Stimulated activated CD4-positive, alpha-beta T cell treated with anti-CD3 and anti-CD28 coated beads, Interleukin-1b, Interleukin-23, amount 100 ng/mL, for 1 hour (primary cell): ENCODE results near the gene OR2T27.
"Not testable (repeated sequence)": the region's sequence is repeated elsewhere in the genome, so short reads cannot be mapped to it uniquely, and the experiment has no call there.

Source experiments
- DNase-seq, 2 donors: peaks; one replicate each; pipeline ENCODE4 v3.0.0-alpha.2; 2020; ENCODE audit warnings: low read depth in 2 of 2

Gene OR2T27

GRCh38 chr1:248640906-248641305 lies 14.4 kb downstream of the OR2T27 start:
- not testable (repeated sequence) for DNase-seq

- not testable (repeated sequence) for DNase-seq
Measured at GRCh38 chr1:248639652-248640051, 15.7 kb downstream of the OR2T27 start.

GRCh38 chr1:248636612-248637011 lies 18.7 kb downstream of the OR2T27 start:
- DNase-seq, result not testable (repeated sequence)

- DNase-seq, result not testable (repeated sequence)
Measured at GRCh38 chr1:248634991-248635390, 20.3 kb downstream of the OR2T27 start, which contains the start of gene OR2T11. OR2T11 (minus strand) TSS chr1:248635091; CDS start chr1:248627128, 7,963 bp downstream.

- DNase-seq, result no peak
Measured at GRCh38 chr1:248631354-248632008, 23.8 kb downstream of the OR2T27 start.

GRCh38 chr1:248630551-248630950 lies 24.8 kb downstream of the OR2T27 start:
- no peak for DNase-seq

- no peak for DNase-seq
Measured at GRCh38 chr1:248627971-248628844, 27.1 kb downstream of the OR2T27 start.

GRCh38 chr1:248625971-248626370 lies 29.4 kb downstream of the OR2T27 start:
- DNase-seq, result no peak

- DNase-seq, result no peak
Measured at GRCh38 chr1:248625166-248625565, 30.2 kb downstream of the OR2T27 start.

GRCh38 chr1:248622570-248623001 lies 32.7 kb downstream of the OR2T27 start:
- no peak for DNase-seq

- DNase-seq, result no peak
Measured at GRCh38 chr1:248621770-248622169, 33.6 kb downstream of the OR2T27 start.

- DNase-seq, result peak; percentile 6 to 43
Measured at GRCh38 chr1:248618878-248619277, 36.5 kb downstream of the OR2T27 start.

- DNase-seq, result no peak
Measured at GRCh38 chr1:248618119-248618518, 37.2 kb downstream of the OR2T27 start.

- no peak for DNase-seq
Measured at GRCh38 chr1:248613742-248614141, 41.6 kb downstream of the OR2T27 start.

- DNase-seq, result no peak
Measured at GRCh38 chr1:248611883-248612414, 43.4 kb downstream of the OR2T27 start.

GRCh38 chr1:248610301-248610700 lies 45.0 kb downstream of the OR2T27 start:
- no peak for DNase-seq
